Activated CD4-positive, CD25-positive, alpha-beta regulatory T cell treated with anti-CD3 and anti-CD28 coated beads, Interleukin-2, amount 50 U/mL, for 24 hours (primary cell): ENCODE results near the gene COLGALT1.
"Not testable (repeated sequence)": the region's sequence is repeated elsewhere in the genome, so short reads cannot be mapped to it uniquely, and the experiment has no call there.

Experiments
- ATAC-seq, 2 donors: fragments of 150-1000 bp; cut with Tn5 transposase; one replicate each; pipeline ENCODE4 v1.10.0; 2021; ENCODE audit warnings: mild to moderate bottlenecking in 1 of 2, moderate library complexity in 1 of 2

The COLGALT1 gene

DNA sequence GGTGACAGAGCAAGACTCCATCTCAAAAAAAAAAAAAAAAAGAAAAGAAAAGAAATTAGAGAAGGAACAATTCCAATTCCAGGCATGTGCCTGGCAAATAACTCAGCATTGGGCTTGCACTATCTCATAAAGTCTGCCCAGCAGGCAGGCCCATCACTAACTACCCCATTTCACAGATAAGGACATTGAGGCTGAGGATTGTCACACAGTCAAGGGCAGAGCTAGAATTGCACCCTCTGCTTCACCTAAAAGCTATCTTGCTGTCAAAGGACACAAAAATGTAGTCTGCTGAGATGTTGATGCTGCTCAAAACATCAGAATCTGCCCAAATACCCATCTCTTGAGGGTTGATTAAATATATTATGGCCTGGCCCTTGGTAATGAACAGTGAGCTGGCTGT is 20.7 kb upstream of the COLGALT1 start:
- no peak for ATAC-seq

DNA sequence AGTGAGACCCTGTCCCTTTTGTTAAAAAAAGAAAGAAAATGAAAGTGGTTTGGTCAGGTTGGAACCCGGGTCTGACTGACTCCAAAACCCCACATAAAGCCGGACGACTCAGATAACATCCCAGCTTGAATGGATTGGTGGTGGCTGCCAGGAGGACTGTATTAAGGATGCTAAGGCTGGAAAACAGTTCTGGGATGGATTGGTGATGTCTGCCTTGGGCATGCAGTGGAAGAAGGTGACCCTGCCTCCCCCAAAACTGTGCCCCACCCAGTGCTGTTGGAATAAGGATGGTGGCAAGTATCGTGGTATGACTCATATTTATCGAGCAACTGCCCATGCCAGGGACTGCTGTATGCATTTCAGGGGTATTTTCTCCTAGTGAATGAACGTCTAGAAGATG is 18.5 kb upstream of the COLGALT1 start:
- ATAC-seq: no peak

DNA sequence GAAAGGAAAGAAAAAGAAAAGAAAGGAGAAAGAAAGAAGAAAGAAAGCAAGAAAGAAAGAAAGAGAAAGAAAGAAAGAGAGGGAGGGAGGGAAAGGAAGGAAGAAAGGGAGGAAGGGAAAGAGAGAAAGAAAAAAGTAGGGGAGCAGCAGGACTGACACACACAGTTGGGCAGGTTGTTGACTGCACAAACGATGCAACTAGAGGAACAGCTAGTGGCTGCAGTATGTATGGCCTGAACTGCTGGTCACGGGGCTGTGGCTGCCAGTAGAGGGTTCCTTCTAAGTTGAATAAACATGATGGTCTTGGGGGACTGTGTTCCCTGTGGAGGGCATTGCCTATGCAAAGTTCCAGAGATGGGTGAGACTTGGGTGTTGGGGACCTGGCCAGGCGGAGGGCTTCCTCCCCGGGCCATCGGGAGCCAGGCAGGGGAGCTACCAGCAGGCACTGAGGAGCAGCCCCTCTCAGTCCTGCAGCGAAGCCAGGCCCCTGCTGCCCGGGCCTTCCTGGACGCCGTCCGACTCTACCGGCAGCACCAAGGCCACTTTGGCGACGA is 16.7 kb upstream of the COLGALT1 start:
- no peak for ATAC-seq

DNA sequence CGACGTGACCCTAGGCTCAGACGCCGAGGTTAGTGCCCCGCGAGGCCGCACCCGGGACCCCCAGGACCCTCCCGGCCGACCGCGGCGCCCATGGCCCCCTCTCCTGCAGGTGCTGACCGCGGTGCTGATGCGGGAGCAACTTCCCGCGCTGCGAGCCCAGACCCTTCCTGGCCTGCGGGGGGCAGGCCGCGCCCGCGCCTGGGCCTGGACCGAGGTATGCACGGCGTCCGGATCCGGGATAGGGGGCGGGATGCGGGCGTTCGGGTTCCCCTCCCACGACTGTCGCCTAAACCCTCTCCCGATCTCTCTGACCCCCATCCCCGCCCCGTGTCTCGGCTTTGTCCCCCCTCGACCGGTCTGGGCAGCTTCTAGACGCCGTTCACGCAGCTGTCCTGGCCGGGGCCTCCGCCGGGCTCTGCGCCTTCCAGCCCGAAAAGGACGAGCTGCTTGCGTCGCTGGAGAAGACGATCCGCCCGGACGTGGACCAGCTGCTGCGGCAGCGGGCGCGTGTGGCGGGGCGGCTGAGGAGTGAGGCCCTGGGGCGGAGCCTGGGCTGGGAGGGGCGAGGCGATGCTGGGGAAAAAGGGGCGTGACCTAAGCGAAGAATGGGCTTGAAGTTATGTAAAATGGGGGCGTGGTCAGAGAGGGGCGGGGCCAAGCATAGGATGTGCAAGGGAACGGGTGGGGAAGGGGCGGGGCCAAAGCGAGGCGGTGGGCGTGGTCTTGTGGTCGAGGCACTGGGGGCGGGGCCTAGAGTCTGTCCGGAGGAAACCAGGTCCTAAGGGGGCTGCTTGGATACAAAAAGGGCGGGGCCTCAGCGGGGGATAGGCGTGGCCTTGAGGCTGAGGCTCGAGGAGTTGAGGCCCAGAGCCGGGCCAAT is 16.0 kb upstream of the COLGALT1 start:
- ATAC-seq: peak; percentile 91 to 92

DNA sequence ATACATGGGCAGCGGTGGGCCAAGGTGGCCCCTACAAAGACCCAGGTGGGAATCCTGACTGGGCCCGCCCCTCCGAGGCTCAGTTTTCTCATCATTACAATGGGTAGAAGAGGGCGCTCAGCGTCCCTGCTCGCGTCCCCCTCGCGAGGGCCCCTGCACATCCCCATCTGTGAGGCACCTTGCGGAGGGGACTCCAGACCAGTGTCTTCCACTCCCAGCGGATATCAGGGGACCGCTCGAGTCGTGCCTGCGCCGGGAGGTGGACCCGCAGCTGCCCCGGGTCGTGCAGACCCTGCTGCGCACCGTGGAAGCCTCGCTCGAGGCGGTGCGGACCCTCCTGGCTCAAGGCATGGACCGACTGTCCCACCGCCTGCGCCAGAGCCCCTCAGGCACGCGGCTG is 15.3 kb upstream of the COLGALT1 start:
- ATAC-seq: no peak

DNA sequence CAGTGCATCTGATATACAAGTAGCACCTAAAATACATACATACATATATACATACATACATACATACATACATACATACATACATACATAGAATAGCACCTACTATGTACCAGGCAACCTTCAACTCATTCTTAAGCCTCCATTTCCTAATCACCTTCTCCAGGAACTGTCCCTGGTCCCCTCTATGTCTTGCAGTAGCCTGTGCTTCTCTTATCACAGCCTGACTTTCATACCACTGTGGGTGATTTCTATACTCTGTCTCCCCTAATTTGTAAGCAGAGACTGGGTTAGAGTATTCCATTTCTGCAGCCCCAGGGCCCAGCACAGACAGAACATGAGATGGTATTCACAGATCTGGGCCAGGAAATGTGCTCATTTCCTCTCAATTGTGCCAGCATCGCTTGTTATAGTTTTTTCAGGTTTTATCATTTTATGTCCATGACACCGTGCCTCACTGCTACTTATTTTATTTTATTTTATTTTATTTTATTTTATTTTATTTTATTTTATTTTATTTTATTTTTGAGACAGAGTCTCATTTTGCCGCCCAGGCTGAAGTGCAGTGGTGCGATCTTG is 14.2 kb upstream of the COLGALT1 start:
- no peak for ATAC-seq

DNA sequence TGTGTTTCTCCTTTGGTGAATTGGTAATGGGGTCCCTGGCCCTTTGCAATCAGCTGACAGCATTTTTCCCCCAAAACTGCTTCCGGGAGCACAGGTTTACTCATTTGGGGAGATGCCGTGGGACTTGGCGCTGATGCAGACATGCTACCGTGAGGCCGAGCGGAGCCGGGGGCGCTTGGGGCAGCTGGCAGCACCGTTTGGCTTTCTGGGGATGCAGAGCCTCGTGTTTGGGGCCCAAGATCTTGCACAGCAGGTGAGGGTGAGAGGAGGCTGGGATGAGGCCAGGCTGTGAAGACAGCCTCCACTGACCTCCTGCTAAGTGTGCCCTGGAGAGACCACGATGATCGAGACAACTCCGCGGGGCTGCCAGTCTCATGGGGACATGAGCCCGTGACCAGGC is 13.4 kb upstream of the COLGALT1 start:
- no peak for ATAC-seq

DNA sequence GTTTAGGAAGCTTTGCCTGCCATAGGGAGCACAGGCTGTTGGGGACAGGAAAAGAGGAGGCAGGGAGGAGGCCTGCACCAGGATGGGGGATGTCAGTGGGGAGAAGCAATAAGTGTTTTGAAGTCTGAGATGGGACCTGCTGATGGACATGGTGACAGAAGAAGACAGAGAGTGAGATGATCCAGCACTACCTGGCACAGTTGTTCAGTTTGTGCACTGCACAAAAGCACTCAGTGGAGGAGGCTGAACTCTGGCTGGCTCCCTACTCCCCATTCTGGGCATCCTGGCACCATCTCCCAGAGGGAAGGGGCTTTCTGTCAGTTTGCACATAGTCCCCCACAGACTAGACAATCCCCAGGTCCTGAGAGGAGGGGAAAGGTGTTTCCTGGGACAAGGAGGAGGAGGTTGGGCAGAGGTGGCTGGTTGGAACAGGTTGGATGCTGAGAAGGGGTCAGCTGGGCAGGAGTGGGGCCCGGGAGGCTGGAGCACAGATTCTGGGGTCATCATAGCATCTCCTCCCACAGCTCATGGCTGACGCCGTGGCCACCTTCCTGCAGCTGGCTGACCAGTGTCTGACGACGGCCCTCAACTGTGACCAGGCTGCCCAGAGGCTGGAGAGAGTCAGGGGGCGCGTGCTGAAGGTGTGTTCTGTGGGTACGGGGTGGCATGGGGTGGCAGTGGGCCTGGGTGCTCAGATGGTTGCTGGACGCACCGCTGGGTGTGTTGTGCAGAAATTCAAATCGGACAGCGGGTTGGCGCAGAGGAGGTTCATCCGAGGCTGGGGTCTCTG is 12.5 kb upstream of the COLGALT1 start:
- no peak for ATAC-seq

DNA sequence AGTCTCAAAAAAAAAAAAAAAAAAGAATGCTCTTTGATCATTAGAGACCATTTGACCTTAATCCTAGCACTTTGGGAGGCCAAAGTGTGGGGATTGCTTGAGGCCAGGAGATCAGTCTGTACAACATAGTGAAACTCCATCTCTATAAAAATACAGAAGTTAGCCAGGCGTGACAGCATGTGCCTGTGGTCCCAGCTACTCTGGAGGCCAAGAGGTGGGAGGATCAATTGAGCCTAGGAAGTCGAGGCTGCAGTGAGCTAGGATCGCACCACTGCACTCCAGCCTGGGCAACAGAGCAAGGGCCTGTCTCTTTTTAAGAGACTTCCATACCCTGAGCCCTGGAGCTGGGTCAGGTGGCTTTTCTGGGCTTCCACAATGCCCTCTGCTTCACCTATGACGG is 11.5 kb upstream of the COLGALT1 start:
- no peak for ATAC-seq

DNA sequence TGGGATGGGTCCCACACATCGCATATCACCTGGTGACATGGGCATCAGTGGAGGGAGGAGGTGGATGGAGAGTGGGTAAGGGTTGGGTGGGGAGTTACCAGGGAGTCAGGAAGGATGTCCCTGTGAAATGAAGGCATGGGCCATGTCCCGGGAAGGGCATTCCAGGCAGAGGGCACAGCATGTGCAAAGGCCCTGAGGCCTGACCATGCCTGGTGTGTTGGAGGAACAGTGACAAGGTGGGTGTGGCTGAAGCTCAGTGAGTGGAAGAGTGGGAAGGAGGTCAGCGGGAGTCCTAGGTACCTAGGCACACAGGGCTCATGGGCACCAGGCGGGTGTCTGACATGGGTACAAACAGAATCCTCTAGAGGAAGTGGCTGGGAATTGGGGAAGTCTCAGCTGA is 11.0 kb upstream of the COLGALT1 start:
- no peak for ATAC-seq

DNA sequence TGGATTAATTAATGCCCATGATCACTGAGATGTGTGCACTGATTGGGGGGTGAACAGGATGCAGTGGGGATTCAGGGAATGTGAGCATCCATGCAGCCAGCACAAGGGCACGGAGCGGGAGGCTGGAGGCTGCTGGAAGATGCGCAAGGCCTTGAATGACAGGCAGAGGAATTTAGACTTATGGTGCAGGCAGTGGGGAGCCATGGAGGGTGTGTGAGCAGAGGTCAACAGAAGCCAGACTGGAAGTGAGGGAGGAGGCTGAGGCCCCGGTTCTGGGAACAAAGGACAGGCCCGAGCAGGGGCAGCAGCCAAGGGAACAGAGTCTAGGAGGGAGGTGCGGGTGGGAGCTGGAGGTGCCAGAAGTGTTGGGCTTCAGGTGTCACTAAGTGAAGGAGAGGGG is 7.3 kb upstream of the COLGALT1 start:
- no peak for ATAC-seq

DNA sequence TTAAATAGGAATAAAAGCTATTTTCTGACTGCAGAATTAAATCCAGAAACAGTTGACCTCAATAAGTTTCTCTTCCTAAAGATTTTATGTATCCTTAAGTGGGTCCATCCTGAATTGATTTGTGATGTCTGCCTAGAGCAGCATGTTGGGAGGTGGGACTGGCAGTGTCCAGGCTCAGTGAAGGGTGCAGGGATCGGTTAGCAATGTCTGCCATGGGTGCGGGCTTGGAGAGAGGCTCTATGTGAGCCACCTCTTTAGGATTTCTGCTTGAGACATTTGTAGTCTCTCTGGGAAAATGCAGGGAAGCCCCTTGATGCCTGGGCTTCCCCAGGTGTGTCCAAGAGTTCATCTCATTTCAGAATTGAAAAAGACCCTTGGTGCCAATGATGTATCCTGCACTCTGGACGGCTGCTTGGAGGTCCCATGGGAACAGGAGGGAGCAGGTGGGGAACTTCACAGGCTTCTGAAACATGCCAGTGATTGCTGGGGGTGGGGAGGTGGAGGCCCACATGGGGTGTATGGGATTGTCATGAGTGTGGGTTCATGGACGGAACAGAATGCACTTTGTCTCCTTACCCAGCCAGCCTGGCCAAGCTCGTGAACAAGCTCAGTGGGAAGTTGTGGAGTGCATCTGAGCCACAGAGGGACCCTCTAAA is 6.2 kb upstream of the COLGALT1 start:
- no peak for ATAC-seq

DNA sequence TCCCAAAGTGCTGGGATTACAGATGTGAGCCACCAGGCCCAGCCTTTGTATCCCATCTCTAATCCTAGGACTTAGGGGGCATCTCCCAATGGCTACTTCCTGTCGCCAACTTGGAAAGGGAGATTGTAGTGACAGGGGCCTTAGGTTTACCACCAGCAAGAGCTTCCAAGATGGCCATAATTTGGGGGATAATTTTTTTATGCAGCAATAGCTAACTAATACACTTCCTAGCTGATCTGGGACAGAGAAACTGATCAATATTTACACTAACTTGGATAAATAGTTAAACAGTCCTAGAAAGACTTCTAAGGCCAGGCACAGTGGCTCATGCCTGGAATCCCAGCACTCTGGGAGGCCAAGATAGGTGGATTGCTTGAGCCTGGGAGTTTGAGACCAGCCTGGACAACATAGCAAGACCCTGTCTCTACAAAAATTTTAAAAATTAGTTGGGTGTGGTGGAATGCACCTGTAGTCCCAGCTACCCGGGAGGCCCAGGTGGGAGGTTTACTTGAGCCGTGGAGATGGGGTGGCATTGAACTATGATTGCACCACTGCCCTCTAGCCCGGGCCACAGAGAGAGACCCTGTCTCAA is 5.3 kb upstream of the COLGALT1 start:
- ATAC-seq: no peak

DNA sequence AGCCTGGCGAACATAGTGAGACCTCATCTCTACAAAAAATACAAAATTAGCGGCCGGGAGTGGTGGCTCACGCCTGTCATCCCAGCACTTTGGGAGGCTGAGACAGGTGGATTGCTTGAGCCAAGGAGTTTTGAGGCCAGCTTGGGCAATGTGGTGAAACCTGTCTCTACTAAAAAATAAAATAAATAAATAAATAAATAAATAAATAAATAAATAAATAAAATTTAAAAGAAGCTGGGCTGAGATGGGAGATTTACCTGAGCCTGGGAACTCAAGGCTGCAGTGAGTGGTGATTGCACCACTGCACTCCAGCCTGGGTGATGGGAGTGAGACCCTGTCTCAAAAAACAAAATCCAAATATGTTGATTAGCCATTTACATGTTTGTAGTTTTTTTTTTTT is 2.7 kb upstream of the COLGALT1 start:
- not testable (repeated sequence) for ATAC-seq

DNA sequence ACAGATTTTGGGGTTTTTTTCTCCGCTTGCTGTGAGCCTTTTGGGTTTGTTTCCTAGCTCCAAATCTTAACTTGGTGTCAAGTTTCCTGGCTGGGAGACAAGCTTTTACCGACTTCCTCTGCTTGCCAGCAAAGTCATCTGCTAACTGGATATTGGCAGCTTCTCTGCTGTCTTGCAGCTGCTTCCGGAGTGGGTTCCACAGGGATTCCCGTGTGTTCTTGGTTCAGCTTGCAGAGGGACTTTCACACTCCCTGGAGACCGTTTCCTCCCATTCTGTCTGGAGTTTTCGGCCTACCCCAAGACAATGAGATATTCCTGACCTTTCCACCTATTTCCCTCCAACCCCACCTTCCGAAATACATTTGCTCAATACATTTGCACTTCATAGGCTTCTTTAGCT is 2.2 kb upstream of the COLGALT1 start:
- no peak for ATAC-seq

DNA sequence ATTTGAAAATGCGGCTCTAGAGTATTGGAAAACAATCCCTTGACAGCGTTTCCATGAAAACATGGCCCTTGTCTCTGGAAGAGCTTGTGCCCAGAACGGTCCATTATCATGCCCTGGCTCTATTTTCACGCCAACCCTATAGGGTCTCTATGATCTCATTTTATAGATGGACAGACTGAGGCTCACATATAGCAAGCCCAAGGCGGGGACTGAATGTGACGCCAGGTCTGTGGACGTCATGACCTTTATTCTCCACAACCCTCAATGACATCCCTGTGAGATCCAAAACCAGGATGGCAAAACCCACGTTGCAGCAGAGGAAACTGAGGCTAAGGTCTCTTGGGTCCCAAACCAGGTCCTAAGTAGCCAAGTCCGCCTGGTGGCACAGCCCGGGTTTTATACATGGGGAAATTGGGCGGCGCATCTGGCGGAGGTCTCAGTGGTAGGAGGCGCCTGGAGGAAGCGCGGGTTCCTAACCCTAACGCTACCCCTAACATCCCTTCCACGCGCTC is 425 bp upstream of the COLGALT1 start:
- peak; percentile 7 to 8 for ATAC-seq

DNA sequence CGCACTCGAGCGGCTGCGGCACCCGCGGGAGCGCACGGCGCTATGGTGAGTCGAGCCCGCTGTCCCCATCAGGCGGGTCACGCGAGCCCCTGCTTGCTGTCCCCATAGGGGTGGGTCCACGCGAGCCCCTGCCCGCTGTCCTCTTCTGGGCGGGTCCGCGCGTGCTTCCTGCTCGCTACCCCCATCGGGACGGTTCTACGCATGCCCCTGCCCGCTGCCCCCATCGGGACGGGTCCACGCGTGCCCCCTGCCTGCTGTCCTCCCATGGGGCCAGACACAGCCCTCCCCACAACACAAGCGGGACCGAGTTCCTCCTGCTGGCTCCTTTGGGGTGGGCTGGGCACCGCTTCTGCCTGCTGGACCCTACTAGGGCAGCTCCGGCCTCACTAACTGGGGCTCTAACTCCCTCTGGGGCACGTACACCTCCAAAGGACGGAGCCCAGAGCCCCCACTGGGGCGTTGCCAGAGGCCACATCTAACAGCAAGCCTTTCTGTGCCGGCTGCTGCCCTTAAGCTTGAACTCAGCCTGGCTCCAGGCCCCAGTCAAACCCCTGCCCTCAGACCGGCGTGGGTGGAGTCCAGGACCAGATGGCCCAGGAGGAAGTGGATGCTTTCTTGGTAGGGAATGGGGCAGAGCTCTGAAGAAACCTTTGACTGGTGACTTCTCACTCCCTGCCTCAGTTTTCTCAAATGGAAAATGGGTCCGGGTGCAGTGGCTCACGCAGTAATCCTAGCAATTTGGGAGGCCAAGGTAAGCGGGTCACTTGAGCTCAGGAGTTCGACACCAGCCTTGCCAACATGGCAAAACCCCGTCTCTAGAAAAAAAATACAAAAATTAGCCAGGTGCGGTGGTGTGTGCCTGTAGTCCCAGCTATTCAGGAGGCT is 722 bp downstream of the COLGALT1 start:
- peak; percentile 19 to 33 for ATAC-seq

DNA sequence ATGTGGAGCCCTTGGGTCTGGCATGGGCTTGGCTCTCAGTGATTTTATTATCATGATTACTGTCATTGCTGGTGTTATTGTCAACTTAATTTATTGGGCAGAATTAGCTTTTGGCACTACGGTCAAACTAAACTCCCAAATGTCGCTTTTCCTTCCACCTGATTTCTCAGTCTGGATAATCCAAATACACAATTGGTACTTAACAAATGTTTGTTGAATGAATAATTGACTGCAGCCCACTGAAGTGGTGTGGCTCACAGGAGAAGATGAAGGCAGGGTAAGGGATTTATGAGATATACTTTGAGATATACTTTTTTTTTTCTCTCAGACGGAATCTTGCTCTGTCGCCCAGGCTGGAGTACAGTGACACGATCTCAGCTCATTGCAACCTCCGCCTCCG is 1.5 kb downstream of the COLGALT1 start:
- no peak for ATAC-seq

DNA sequence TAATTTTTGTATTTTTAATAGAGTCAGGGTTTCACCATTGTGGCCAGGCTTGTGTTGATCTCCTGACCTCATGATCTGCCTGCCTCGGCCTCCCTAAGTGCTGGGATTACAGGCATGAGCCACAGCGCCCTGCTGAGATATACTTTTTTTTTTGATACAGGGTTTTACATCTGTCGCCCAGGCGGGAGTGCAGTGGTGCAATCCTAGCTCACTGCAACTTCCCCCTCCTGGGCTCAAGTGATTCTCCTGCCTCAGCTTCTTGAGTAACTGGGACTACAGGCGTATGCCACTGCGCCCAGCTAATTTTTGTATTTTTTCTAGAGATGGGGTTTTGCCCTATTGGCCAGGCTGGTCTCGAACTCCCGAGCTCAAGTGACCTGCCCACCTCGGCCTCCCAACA is 2.0 kb downstream of the COLGALT1 start:
- no peak for ATAC-seq

DNA sequence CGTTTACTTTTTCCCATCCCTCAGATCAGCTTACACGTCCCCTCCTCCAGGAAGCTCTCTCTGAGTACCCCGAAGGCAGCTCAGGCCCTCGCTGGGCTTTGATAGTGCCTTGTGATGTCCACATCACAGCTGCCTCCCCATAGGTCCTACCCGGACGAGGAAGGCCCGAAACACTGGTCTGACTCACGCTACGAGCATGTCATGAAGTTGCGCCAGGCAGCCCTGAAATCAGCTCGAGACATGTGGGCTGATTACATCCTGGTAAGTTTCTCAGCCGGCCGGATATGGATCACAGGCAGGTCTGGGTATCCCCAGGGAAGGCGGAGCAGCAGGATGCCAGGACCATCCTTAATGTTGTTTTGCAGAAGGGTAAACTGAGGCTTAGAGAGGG is 4.8 kb downstream of the COLGALT1 start:
- no peak for ATAC-seq

DNA sequence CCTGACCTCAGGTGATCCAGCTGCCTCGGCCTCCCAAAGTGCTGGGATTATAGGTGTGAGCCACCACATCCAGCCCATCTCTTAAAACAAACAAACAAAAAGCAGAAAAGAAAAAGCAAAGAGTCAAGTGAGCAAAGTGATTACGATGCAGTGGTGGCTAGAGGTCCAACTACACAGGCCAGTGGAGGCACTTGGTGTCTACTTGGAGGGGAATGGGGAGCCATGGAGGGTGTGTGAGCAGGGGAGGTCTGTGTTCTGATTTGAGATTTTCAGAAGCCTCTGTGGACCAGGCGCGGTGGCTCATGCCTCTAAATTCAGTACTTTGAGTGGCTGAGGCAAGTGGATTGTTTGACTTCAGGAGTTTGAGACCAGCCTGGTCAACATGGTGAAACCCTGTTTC is 6.6 kb downstream of the COLGALT1 start:
- ATAC-seq: no peak
